IMR-90 (cell line): ENCODE results near the gene ZNF320. TPM values are rescaled to one million over a fixed set of nuclear protein-coding genes. Genes with fewer than 3 reads are reported as not detected.

Experiments used
- ATAC-seq: fragments of 200-7000 bp; cut with Tn5 transposase; 2 replicates; pipeline ENCODE4 v1.9.1; 2020; ENCODE audit warnings: low read depth, mild to moderate bottlenecking, moderate library complexity
- Bru-seq: library from RNA; stranded (reverse); fragments of 400-500 nt; gene quantifications from one replicate; lab custom pipeline; 2021; lab: Mats Ljungman, UMichigan
- BruChase-seq, 2 experiments: library from RNA; stranded (reverse); fragments of 400-500 nt; gene quantifications; one replicate each; lab custom pipeline; 2021; lab: Mats Ljungman, UMichigan
- BruUV-seq: library from RNA; stranded (reverse); fragments of 400-500 nt; replicated peaks from 2 replicates; lab custom pipeline; 2021; lab: Mats Ljungman, UMichigan
- CTCF ChIA-PET: fragments of 300-600 bp; formaldehyde crosslinking; extraction: SDS; loops from one replicate; lab custom pipeline; 2021; ENCODE audit warnings: antibody characterized with exemption; lab: Yijun Ruan, JAX
- POLR2A ChIA-PET: fragments of 300-600 bp; sonication (Branson Sonifier 250); formaldehyde crosslinking; loops from one replicate; lab custom pipeline; 2022; ENCODE audit warnings: antibody characterized with exemption; ENCODE audit not compliant: unreplicated experiment; lab: Charles Lee
- DNase-seq: peaks from one replicate; pipeline ENCODE4 v3.0.0; 2013
- H2AFZ ChIP-seq: replicated peaks from 2 replicates; pipeline ENCODE3; 2013; ENCODE audit warnings: low read length, mild to moderate bottlenecking; ENCODE audit not compliant: poor library complexity
- H2AK5ac ChIP-seq: 2 replicates; pipeline ENCODE4 v1.6.1; 2013; ENCODE audit warnings: low read depth, low read length, inconsistent platforms
- H2AK9ac ChIP-seq: replicated peaks from 2 replicates; pipeline ENCODE3; 2013; ENCODE audit warnings: mild to moderate bottlenecking, low read depth, low read length, moderate library complexity; ENCODE audit not compliant: poor library complexity
- H2BK120ac ChIP-seq: 2 replicates; pipeline ENCODE4 v1.6.1; 2013; ENCODE audit warnings: low read depth, low read length, inconsistent platforms
- H2BK15ac ChIP-seq: 3 replicates; pipeline ENCODE4 v1.6.1; 2013; ENCODE audit warnings: low read depth, low read length, inconsistent platforms
- H2BK20ac ChIP-seq: 2 replicates; pipeline ENCODE4 v1.6.1; 2013; ENCODE audit warnings: low read depth, mild to moderate bottlenecking, inconsistent platforms, low read length, moderate library complexity
- H2BK5ac ChIP-seq: 2 replicates; pipeline ENCODE4 v1.6.1; 2013; ENCODE audit warnings: mild to moderate bottlenecking, low read depth, low read length, inconsistent platforms; ENCODE audit not compliant: poor library complexity, severe bottlenecking
- H3K14ac ChIP-seq: replicated peaks from 2 replicates; pipeline ENCODE4 v1.6.1; 2013; ENCODE audit warnings: low read depth, low read length, inconsistent platforms
- H3K18ac ChIP-seq: 2 replicates; pipeline ENCODE4 v1.6.1; 2013; ENCODE audit warnings: low read depth, low read length, control low read depth
- H3K23ac ChIP-seq: 2 replicates; pipeline ENCODE4 v1.6.1; 2013; ENCODE audit warnings: low read depth, low read length, inconsistent platforms
- H3K27ac ChIP-seq: 2 replicates; pipeline ENCODE4 v1.5.1; 2013; ENCODE audit warnings: mild to moderate bottlenecking, control low read depth, low read length; ENCODE audit not compliant: insufficient read depth
- H3K27me3 ChIP-seq: 2 replicates; pipeline ENCODE4 v1.6.1; 2013; ENCODE audit warnings: low read length; ENCODE audit not compliant: control insufficient read depth, insufficient read depth
- H3K36me3 ChIP-seq: 2 replicates; pipeline ENCODE4 v1.6.1; 2013; ENCODE audit warnings: low read length, mixed read lengths; ENCODE audit not compliant: control insufficient read depth, insufficient read depth
- H3K4ac ChIP-seq: 2 replicates; pipeline ENCODE4 v1.6.1; 2013; ENCODE audit warnings: low read depth, low read length, inconsistent platforms
- H3K4me1 ChIP-seq: 2 replicates; pipeline ENCODE4 v1.6.1; 2013; ENCODE audit warnings: low read length, mixed read lengths; ENCODE audit not compliant: control insufficient read depth, insufficient read depth
- H3K4me2 ChIP-seq: 2 replicates; pipeline ENCODE4 v1.6.1; 2013; ENCODE audit warnings: low read depth, mild to moderate bottlenecking, control low read depth, low read length, moderate library complexity
- H3K4me3 ChIP-seq: 2 replicates; pipeline ENCODE4 v1.5.1; 2013; ENCODE audit warnings: low read depth, mild to moderate bottlenecking, control low read depth, low read length, moderate library complexity; ENCODE audit not compliant: insufficient read depth
- H3K56ac ChIP-seq: 2 replicates; pipeline ENCODE4 v1.6.1; 2013; ENCODE audit warnings: low read length, inconsistent platforms; ENCODE audit not compliant: insufficient read depth; ENCODE audit errors: extremely low read depth
- H3K79me1 ChIP-seq, 2 experiments: 2 replicates each; pipeline ENCODE4 v1.6.1; 2013; ENCODE audit warnings: low read length in 2 of 2, inconsistent platforms in 1 of 2, low read depth in 1 of 2
- H3K9ac ChIP-seq: 2 replicates; pipeline ENCODE4 v1.6.1; 2013; ENCODE audit warnings: low read depth, low read length, control low read depth
- H3K9me1 ChIP-seq: 2 replicates; pipeline ENCODE4 v1.6.1; 2013; ENCODE audit warnings: low read length, inconsistent platforms; ENCODE audit not compliant: insufficient read depth
- H3K9me3 ChIP-seq: 2 replicates; pipeline ENCODE4 v1.6.1; 2013; ENCODE audit warnings: low read length; ENCODE audit not compliant: control insufficient read depth, insufficient read depth
- H4K20me1 ChIP-seq: 2 replicates; pipeline ENCODE4 v1.6.1; 2013; ENCODE audit warnings: low read length, inconsistent platforms; ENCODE audit not compliant: insufficient read depth
- H4K5ac ChIP-seq: 2 replicates; pipeline ENCODE4 v1.6.1; 2013; ENCODE audit warnings: mild to moderate bottlenecking, low read depth, low read length, control low read depth
- H4K8ac ChIP-seq, 2 experiments: 2 replicates each; pipeline ENCODE4 v1.6.1; 2013; ENCODE audit warnings: low read depth in 2 of 2, low read length in 2 of 2, control low read depth in 1 of 2, inconsistent platforms in 1 of 2
- H4K91ac ChIP-seq: 2 replicates; pipeline ENCODE4 v1.6.1; 2013; ENCODE audit warnings: low read depth, low read length, inconsistent platforms; ENCODE audit not compliant: insufficient read depth
- BHLHE40 ChIP-seq: fragments of 150-350 bp; IDR thresholded peaks from 2 replicates; pipeline ENCODE4 v1.6.1; 2016; ENCODE audit warnings: mild to moderate bottlenecking, low read depth, low read length
- CEBPB ChIP-seq: IDR thresholded peaks from 2 replicates; pipeline ENCODE4 v1.6.1; 2012; ENCODE audit warnings: low read depth, low read length, improper control_type of control experiment
- CHD1 ChIP-seq: IDR thresholded peaks from 2 replicates; pipeline ENCODE4 v1.6.1; 2012; ENCODE audit warnings: low read depth, low read length, improper control_type of control experiment
- CTCF ChIP-seq: conservative IDR thresholded peaks from 2 replicates; pipeline ENCODE4 v1.5.1; 2012; ENCODE audit warnings: mild to moderate bottlenecking, low read depth, low read length, improper control_type of control experiment
- MAFK ChIP-seq: IDR thresholded peaks from 2 replicates; pipeline ENCODE4 v1.6.1; 2012; ENCODE audit warnings: low read depth, low read length, improper control_type of control experiment
- MAZ ChIP-seq: IDR thresholded peaks from 2 replicates; pipeline ENCODE4 v1.6.1; 2012; ENCODE audit warnings: low read depth, mild to moderate bottlenecking, low read length, improper control_type of control experiment, moderate library complexity, borderline replicate concordance
- POLR2A ChIP-seq: IDR thresholded peaks from 2 replicates; pipeline ENCODE4 v1.6.1; 2012; ENCODE audit warnings: mild to moderate bottlenecking, low read depth, low read length
- RCOR1 ChIP-seq: IDR thresholded peaks from 2 replicates; pipeline ENCODE4 v1.6.1; 2012; ENCODE audit warnings: mild to moderate bottlenecking, low read length, improper control_type of control experiment; ENCODE audit not compliant: insufficient replicate concordance
- WGBS, 2 experiments: methylation state at CpG; one replicate each; pipeline versions ENCODE4 v1.1.5 to v1.1.7; 2013; ENCODE audit warnings: missing lambda C conversion rate in 2 of 2; ENCODE audit not compliant: insufficient read length in 1 of 2; ENCODE audit errors: extremely low coverage in 2 of 2; 5-methylcytosine and 5-hydroxymethylcytosine counted together
- dilution Hi-C: fragments of 300-500 bp; cut with HindIII; formaldehyde crosslinking; loops from one replicate; pipeline ENCODE4 v1.14.3; 2018; ENCODE audit warnings: low sequenced_read_pairs; ENCODE audit not compliant: unreplicated experiment
- in situ Hi-C: fragments of 300-500 bp; cut with MboI; formaldehyde crosslinking; loops from 3 replicates; pipeline ENCODE4 v1.14.3; 2019; ENCODE audit warnings: low sequenced_read_pairs, inconsistent platforms, mixed read lengths
- intact Hi-C: fragments of 100-400 bp; cut with micrococcal nuclease; formaldehyde crosslinking; loops from 2 replicates; pipeline ENCODE4 v1.10.0; 2022
- long read RNA-seq: library from polyadenylated mRNA; unstranded; transcript quantifications from one replicate; pipeline ENCODE4 v2.0.0, GENCODE V29; 2021; ENCODE audit not compliant: unreplicated experiment
- polyA plus RNA-seq, 3 experiments: library from polyadenylated mRNA; depleted of rRNA; stranded (reverse); fragments of >200 nt; gene quantifications; 2 replicates each; pipeline ENCODE4 v1.2.3, GENCODE V29; 2012; ENCODE audit warnings: low replicate concordance in 1 of 3
- total RNA-seq: library from RNA; depleted of rRNA; stranded (reverse); fragments of >200 nt; gene quantifications from 2 replicates; pipeline ENCODE4 v1.2.3, GENCODE V29; 2012; rRNA removed

Gene ZNF320
- total RNA-seq: 4.7 and 5.0 TPM in 2 replicates
- polyA plus RNA-seq (2012; rRNA removed): 1.9 and 3.4 TPM in 2 replicates
- polyA plus RNA-seq (2012; cell fraction: cytosol; rRNA removed): 1.2 and 1.5 TPM in 2 replicates
- 4.1 and 10.8 TPM in 2 replicates for polyA plus RNA-seq (2012; cell fraction: nucleus; rRNA removed; ENCODE audit: low replicate concordance)
- Bru-seq, nascent RNA: percentile 87 among the genes with signal in this experiment
- percentile 94 among the genes with signal in this experiment for BruChase-seq, experiment 1, labeled RNA remaining after a 6-hour chase
- BruChase-seq, experiment 2, labeled RNA remaining after a 2-hour chase: percentile 93 among the genes with signal in this experiment
- long read RNA-seq, partial matches to known transcripts: 1 of 8 reads
- long read RNA-seq, other reads (novel, unspliced or antisense): 7 of 8 reads

DNA sequence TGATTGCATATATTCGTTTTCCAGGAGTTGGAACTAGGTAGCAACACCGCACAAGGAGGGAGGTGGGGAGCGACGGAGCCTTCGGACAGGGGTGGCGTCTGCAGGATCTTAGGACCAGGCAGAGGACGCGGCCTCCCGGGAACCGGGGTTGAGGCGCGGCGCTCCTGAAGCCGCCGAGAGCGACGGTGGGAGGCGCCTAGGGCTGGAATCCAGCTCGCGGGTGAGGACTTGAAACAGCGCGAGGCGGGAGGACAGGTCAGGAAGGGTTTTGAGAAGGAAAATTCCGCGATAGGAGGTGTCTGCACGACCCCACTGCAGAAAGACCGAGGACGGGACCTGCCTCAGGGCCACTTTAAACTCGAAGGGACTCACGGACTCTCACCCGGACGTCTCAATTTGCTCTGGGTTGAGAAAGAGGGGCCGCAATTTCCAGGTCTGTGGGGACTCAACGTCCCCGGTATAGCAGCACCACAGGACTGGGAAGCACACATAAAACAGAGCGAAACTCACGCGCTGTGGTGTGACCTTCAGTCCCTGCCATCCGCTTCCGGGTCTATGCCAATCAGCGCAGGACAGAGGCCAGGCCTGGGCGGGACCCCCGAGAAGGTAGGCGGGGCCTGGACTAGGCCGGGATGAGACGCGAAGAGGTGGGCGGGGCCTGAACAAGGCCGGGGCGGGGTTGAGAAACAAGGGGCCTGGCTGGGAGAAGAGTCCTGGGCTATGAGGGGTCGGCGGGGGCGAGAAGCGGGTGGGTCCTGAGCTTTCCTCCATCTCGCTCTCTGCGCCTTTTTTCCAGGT, at the start of gene ZNF320:
Gene ZNF320, minus strand, starts transcription at position 498 of the 798 bp plus-strand sequence. CDS start 7,380 bp downstream, outside the sequence.
- H2BK120ac ChIP-seq: no peak within 1 kb of the TSS
- H2BK5ac ChIP-seq: peak within 1 kb of the TSS; percentile 28
- H2AK9ac ChIP-seq: peak within 1 kb of the TSS; percentile 63
- no peaks in the 10 kb centered on the region for H3K27me3 ChIP-seq
- H3K14ac ChIP-seq: peak within 1 kb of the TSS; percentile 64
- 0% methylated on average over 18 of the region's 56 CpGs; no CpG with 5 or more reads in 1 of the 2 experiments for WGBS, 2 experiments
- H3K23ac ChIP-seq: peak within 1 kb of the TSS; percentile 74
- H3K36me3 ChIP-seq: no peaks in the 10 kb centered on the region; the same call in 1 of the 2 replicates
- peak within 1 kb of the TSS; percentile 17 for H3K18ac ChIP-seq
- ATAC-seq: peak; percentile 100
- peak within 1 kb of the TSS; percentile 96 for H2AFZ ChIP-seq
- peak within 1 kb of the TSS; percentile 43 for H4K91ac ChIP-seq
- peak within 1 kb of the TSS; percentile 78 for H3K4me3 ChIP-seq
- peak within 1 kb of the TSS; percentile 89 for H3K4me2 ChIP-seq
- no peak within 1 kb of the TSS for H2BK20ac ChIP-seq
- H3K4ac ChIP-seq: peak within 1 kb of the TSS; percentile 49; the same call in 1 of the 2 replicates
- dilution Hi-C loops (no loop called here), in situ Hi-C loops (no loop called here), intact Hi-C loops (loop anchor here (2.0 kb wide), 1 partner anchor 205 kb away; the partner anchor contains the start of gene ZNF160)
- ChIA-PET POLR2A (no interaction called here), CTCF (no interaction called here)
- H3K9me3 ChIP-seq: no peaks in the 10 kb centered on the region
- H4K5ac ChIP-seq: peak within 1 kb of the TSS; percentile 90
- peak within 1 kb of the TSS; percentile 71; the same call in 1 of the 2 replicates for H2AK5ac ChIP-seq
- peaks cover 7 to 11% of the 10 kb centered on the region in 2 experiments for H3K79me1 ChIP-seq
- TSS peak; percentile 59 for BruUV-seq
- no peak within 1 kb of the TSS for H2BK15ac ChIP-seq
- peak within 1 kb of the TSS; percentile 63 for H3K56ac ChIP-seq
- no peaks in the 10 kb centered on the region for H3K9me1 ChIP-seq
- peak; percentile 87 for DNase-seq
- H4K8ac ChIP-seq: peak within 1 kb of the TSS; percentile 77 to 92
- peak within 1 kb of the TSS; percentile 77 for H3K9ac ChIP-seq
- 0 out of 2 replicates have a peak, but pooled peaks cover 2% of the 10 kb centered on the region for H3K4me1 ChIP-seq
- no peak for TF ChIP-seq MAFK
- no peak for TF ChIP-seq CHD1
- no peak for TF ChIP-seq RCOR1
- TF ChIP-seq BHLHE40: peak; percentile 34; the same call in 1 of the 2 replicates
- no peak for TF ChIP-seq CTCF
- TF ChIP-seq CEBPB: no peak
- TF ChIP-seq POLR2A: peak; percentile 61; the same call in 1 of the 2 replicates
- TF ChIP-seq MAZ: 0 out of 2 replicates have a peak, but pooled peaks have one; percentile 35
- peak within 1 kb of the TSS; percentile 89 for H3K27ac ChIP-seq
- no peaks in the 10 kb centered on the region for H4K20me1 ChIP-seq
